Measurements from ENCODE around the gene USP48.

Gene USP48

DNA sequence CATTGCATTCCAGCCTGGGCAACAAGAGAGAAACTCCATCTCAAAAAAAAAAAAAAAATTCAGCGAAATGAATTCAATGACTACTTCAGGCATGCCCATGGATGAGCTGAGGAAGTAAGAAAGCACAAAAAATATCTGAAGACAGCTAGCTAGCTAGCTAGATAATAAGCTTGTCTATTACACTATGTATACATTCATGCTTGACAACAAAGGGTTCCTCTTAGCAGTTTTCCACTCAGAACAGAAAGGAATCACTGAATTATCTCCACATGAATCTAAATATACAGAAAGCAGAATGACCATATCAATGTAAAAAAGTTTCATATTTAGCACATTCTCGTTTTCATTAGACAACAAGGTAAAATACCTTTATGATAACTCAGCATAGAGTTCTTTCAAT, 32.1 kb downstream of the USP48 start:
- in situ Hi-C loops (cut with MboI; ENCODE audit: low pct_unique_long_range_greater_than_20kb, low sequenced_read_pairs, unreplicated experiment), result no loop called here
- no peak for DNase-seq (ENCODE audit: low spot score)

GRCh38 chr1:21749859-21750468, 33.0 kb downstream of the USP48 start:
- in situ Hi-C loops (cut with MboI; ENCODE audit: low pct_unique_long_range_greater_than_20kb, low sequenced_read_pairs, unreplicated experiment), result no loop called here
- no peak for DNase-seq (ENCODE audit: low spot score)
- no peak for TF ChIP-seq CTCF (IDR thresholded peaks at IDR 0.05; ENCODE audit: extremely low read depth, insufficient read depth, missing control alignments)

More for the DNA sequence above, 32.1 kb downstream of the USP48 start:
- TF ChIP-seq CTCF (IDR thresholded peaks at IDR 0.05; ENCODE audit: extremely low read depth, insufficient read depth, missing control alignments), result no peak

GRCh38 chr1:21749109-21749508, 33.8 kb downstream of the USP48 start:
- in situ Hi-C loops (cut with MboI; ENCODE audit: low pct_unique_long_range_greater_than_20kb, low sequenced_read_pairs, unreplicated experiment), result no loop called here
- no peak for DNase-seq (ENCODE audit: low spot score)

GRCh38 chr1:21743476-21743875, 39.5 kb downstream of the USP48 start:
- no peak for DNase-seq (ENCODE audit: low spot score)
- in situ Hi-C loops (cut with MboI; ENCODE audit: low pct_unique_long_range_greater_than_20kb, low sequenced_read_pairs, unreplicated experiment), result no loop called here
- no peak for TF ChIP-seq CTCF (IDR thresholded peaks at IDR 0.05; ENCODE audit: extremely low read depth, insufficient read depth, missing control alignments)

More at GRCh38 chr1:21749109-21749508, 33.8 kb downstream of the USP48 start:
- TF ChIP-seq CTCF (IDR thresholded peaks at IDR 0.05; ENCODE audit: extremely low read depth, insufficient read depth, missing control alignments), result no peak

DNA sequence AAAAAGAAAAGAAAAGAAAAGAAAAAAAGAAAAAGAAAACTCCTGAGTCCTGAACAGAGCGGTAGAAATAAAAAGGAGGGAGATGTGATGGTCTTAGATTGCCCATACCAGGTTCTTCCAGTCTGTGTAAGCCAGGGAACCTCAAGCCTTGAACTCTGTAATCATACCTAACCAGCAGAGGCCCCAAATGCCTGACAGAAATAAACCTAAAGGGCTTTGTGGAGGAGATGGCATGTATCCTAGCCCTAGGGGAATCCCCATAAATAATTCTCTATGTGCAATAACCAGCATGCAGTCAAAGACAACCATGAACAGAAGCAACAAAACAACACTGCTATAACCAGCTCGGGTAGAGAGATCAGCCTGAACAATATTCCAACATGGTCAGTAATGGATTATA, 40.4 kb downstream of the USP48 start:
- in situ Hi-C loops (cut with MboI; ENCODE audit: low pct_unique_long_range_greater_than_20kb, low sequenced_read_pairs, unreplicated experiment), result no loop called here
- no peak for DNase-seq (ENCODE audit: low spot score)
- TF ChIP-seq CTCF (IDR thresholded peaks at IDR 0.05; ENCODE audit: extremely low read depth, insufficient read depth, missing control alignments), result no peak

GRCh38 chr1:21741206-21741605, 41.7 kb downstream of the USP48 start:
- no peak for TF ChIP-seq CTCF (IDR thresholded peaks at IDR 0.05; ENCODE audit: extremely low read depth, insufficient read depth, missing control alignments)
- in situ Hi-C loops (cut with MboI; ENCODE audit: low pct_unique_long_range_greater_than_20kb, low sequenced_read_pairs, unreplicated experiment), result no loop called here
- DNase-seq (ENCODE audit: low spot score), result no peak

Data from GM13977 (cell line).